Loucy (cell line): Measurements from ENCODE around the gene KCNT1.

Experiments used
- H2AFZ ChIP-seq: fragments of 200-600 bp; sonication (generic); 2 replicates; pipeline ENCODE4 v1.6.0; 2016; ENCODE audit warnings: antibody characterized with exemption, mild to moderate bottlenecking, low read length, moderate library complexity
- H3F3A ChIP-seq: fragments of 200-600 bp; 2 replicates; pipeline ENCODE4 v1.6.0; 2016; ENCODE audit warnings: antibody characterized with exemption, low read depth, mild to moderate bottlenecking
- H3K27me3 ChIP-seq: fragments of 200-600 bp; sonication (generic); 2 replicates; pipeline ENCODE4 v1.6.1; 2014; ENCODE audit warnings: low read length, mild to moderate bottlenecking; ENCODE audit not compliant: insufficient read depth, poor library complexity, severe bottlenecking
- H3K36me3 ChIP-seq: fragments of 200-600 bp; sonication (generic); 2 replicates; pipeline ENCODE4 v1.6.1; 2016; ENCODE audit warnings: low read length; ENCODE audit not compliant: insufficient read depth
- H3K4me1 ChIP-seq: fragments of 200-600 bp; sonication (generic); 2 replicates; pipeline ENCODE4 v1.5.1; 2014; ENCODE audit warnings: low read length, mild to moderate bottlenecking; ENCODE audit not compliant: insufficient read depth, poor library complexity, severe bottlenecking
- H3K4me2 ChIP-seq: fragments of 200-600 bp; sonication (generic); 2 replicates; pipeline ENCODE4 v1.6.0; 2014; ENCODE audit warnings: antibody characterized with exemption, low read length, low read depth, mild to moderate bottlenecking; ENCODE audit not compliant: poor library complexity, severe bottlenecking
- H3K4me3 ChIP-seq: fragments of 200-600 bp; sonication (generic); 2 replicates; pipeline ENCODE4 v1.5.1; 2014; ENCODE audit warnings: low read length, mild to moderate bottlenecking, mixed read lengths; ENCODE audit not compliant: poor library complexity, severe bottlenecking
- H3K79me2 ChIP-seq: fragments of 200-600 bp; sonication (generic); 2 replicates; pipeline ENCODE4 v1.6.1; 2014; ENCODE audit warnings: low read length; ENCODE audit not compliant: insufficient read depth
- H3K9ac ChIP-seq: fragments of 200-600 bp; sonication (generic); 2 replicates; pipeline ENCODE4 v1.6.0; 2014; ENCODE audit warnings: mild to moderate bottlenecking, low read depth, low read length, moderate library complexity; ENCODE audit not compliant: poor library complexity, severe bottlenecking
- H3K9me2 ChIP-seq: fragments of 200-600 bp; sonication (generic); replicated peaks from 2 replicates; pipeline ENCODE4 v1.6.1; 2016; ENCODE audit warnings: low read depth, low read length, mixed read lengths
- H3K9me3 ChIP-seq: fragments of 200-600 bp; sonication (generic); 2 replicates; pipeline ENCODE4 v1.6.1; 2014; ENCODE audit warnings: mild to moderate bottlenecking, antibody characterized with exemption, low read length, low read depth; ENCODE audit not compliant: insufficient read depth
- H4K20me1 ChIP-seq: fragments of 200-600 bp; sonication (generic); 2 replicates; pipeline ENCODE4 v1.6.0; 2014; ENCODE audit warnings: antibody characterized with exemption, low read length, mild to moderate bottlenecking; ENCODE audit not compliant: insufficient read depth, poor library complexity, severe bottlenecking
- EZH2phosphoT487 ChIP-seq: fragments of 200-600 bp; IDR thresholded peaks from 2 replicates; pipeline ENCODE4 v1.6.1; 2018; ENCODE audit warnings: antibody characterized with exemption, mild to moderate bottlenecking, moderate library complexity, borderline replicate concordance
- TF ChIP-seq, protein P1 (sequence below): fragments of 200-600 bp; sonication (generic); conservative IDR thresholded peaks from 2 replicates; pipeline ENCODE4 v1.5.1; 2014; ENCODE audit warnings: mild to moderate bottlenecking, antibody characterized with exemption, low read length

The KCNT1 gene

DNA sequence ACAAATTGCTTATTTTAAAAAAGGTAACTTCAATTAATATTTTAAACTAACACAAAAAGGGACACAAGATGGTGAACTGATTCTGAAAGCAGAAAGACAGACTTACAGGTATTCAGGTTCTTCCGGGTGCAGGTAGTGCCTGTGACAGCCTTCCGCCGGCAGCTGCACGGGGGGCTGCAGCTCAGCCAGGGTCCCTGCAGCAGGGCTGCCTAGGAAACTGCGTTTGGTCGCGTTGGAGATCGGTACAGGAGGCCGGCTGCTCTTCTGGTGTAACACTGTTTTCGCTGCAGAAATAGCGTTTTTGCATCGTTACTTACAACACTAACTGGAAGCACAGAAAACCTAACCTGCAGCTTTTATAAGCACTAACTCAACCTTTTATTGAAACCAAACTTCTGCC, 125.3 kb downstream of the KCNT1 start:
- no peaks in the 10 kb centered on the region for H3F3A ChIP-seq
- H3K36me3 ChIP-seq = peaks cover 53% of the 10 kb centered on the region
- no peak overlapping the region for H3K4me2 ChIP-seq
- TF ChIP-seq, protein P1, sequence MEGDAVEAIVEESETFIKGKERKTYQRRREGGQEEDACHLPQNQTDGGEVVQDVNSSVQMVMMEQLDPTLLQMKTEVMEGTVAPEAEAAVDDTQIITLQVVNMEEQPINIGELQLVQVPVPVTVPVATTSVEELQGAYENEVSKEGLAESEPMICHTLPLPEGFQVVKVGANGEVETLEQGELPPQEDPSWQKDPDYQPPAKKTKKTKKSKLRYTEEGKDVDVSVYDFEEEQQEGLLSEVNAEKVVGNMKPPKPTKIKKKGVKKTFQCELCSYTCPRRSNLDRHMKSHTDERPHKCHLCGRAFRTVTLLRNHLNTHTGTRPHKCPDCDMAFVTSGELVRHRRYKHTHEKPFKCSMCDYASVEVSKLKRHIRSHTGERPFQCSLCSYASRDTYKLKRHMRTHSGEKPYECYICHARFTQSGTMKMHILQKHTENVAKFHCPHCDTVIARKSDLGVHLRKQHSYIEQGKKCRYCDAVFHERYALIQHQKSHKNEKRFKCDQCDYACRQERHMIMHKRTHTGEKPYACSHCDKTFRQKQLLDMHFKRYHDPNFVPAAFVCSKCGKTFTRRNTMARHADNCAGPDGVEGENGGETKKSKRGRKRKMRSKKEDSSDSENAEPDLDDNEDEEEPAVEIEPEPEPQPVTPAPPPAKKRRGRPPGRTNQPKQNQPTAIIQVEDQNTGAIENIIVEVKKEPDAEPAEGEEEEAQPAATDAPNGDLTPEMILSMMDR = no peak
- no peak for TF ChIP-seq EZH2phosphoT487
- 0 out of 2 replicates have a peak, but pooled peaks cover 2% of the 10 kb centered on the region for H3K9me3 ChIP-seq
- no peaks in the 10 kb centered on the region for H3K4me1 ChIP-seq
- H2AFZ ChIP-seq = no peak overlapping the region
- peaks cover 11% of the 10 kb centered on the region for H3K79me2 ChIP-seq
- no peak overlapping the region for H3K4me3 ChIP-seq
- no peaks in the 10 kb centered on the region for H3K27me3 ChIP-seq
- H3K9ac ChIP-seq = no peak overlapping the region
- no peaks in the 10 kb centered on the region for H3K9me2 ChIP-seq
- H4K20me1 ChIP-seq = peaks cover 3% of the 10 kb centered on the region

DNA sequence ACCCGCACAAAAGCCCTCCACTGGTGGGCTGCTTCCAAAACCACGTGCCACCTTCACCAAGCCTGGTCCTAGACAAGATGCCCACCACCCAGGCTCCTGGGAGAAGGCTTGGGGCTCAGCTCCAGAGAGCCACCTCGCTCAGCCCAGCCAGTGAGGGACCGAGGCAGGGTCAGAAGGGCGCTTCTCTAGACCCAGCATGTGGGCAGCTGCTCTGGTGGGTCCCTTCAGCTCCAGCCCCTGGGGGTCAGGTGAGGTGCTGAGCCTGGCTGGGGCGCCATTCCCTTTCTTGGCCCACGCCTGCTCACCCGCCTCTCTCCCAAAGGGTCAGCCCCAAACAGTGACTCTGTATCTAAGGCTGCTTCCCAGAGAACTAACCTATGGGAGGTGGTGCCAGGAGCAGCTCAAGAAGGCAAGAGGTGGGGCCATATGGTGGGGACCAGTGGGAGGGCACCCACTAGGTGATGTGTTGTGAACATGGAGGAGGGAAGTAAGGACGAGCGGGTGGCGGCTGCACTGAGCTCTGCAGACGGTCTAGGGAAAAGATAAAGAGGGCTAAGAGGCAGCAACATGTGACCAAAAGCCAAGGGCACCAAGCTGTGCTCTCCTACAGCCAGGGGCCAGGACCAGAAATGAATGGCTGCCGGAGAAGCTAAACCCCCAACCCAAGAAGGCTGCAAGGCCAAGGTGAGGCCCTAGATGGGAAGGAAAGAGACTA, 126.0 kb downstream of the KCNT1 start:
- no peak for TF ChIP-seq EZH2phosphoT487
- TF ChIP-seq, protein P1 = no peak
- Histone ChIP-seq H3K27me3 (no peaks in the 10 kb centered on the region), H3K4me3 (no peak overlapping the region), H2AFZ (no peak overlapping the region), H3K4me1 (no peaks in the 10 kb centered on the region), H3K4me2 (no peak overlapping the region), H3K9me3 (0 out of 2 replicates have a peak, but pooled peaks cover 2% of the 10 kb centered on the region), H3K9me2 (no peaks in the 10 kb centered on the region), H4K20me1 (peaks cover 3% of the 10 kb centered on the region), H3K36me3 (peaks cover 46% of the 10 kb centered on the region), H3K9ac (no peak overlapping the region), H3K79me2 (peaks cover 11% of the 10 kb centered on the region), H3F3A (no peaks in the 10 kb centered on the region)

DNA sequence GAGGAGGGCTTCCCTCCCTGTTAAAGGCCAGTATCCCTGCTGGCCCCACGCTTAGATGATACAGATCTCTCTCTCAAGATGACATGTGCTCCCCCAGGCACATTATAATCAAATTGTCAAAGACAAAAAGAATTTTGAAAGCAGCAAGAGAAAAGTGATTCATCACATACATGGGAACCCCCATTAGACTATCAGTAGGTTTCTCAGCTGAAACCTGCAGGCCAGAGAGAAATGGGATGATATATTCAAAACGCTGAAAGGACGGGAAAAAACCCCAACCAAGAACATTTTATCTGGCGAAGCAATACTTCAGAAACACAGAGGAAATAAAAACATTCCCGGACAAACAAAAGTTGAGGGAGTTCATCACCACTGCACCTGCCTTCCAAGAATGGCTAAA, 126.7 kb downstream of the KCNT1 start:
- H3K79me2 ChIP-seq = peaks cover 14% of the 10 kb centered on the region
- no peaks in the 10 kb centered on the region for H3K9me2 ChIP-seq
- H3K9me3 ChIP-seq = 0 out of 2 replicates have a peak, but pooled peaks cover 2% of the 10 kb centered on the region
- H3K4me1 ChIP-seq = no peaks in the 10 kb centered on the region
- H4K20me1 ChIP-seq = peaks cover 3% of the 10 kb centered on the region
- H3K36me3 ChIP-seq = peaks cover 40% of the 10 kb centered on the region
- no peaks in the 10 kb centered on the region for H3K27me3 ChIP-seq
- H3K9ac ChIP-seq = no peak overlapping the region
- no peak overlapping the region for H3K4me2 ChIP-seq
- no peak overlapping the region for H2AFZ ChIP-seq
- no peak overlapping the region for H3K4me3 ChIP-seq
- no peaks in the 10 kb centered on the region for H3F3A ChIP-seq
- TF ChIP-seq, protein P1 = no peak
